ENCODE results near the gene CD22. TPM values are rescaled to one million over a fixed set of nuclear protein-coding genes. Genes with fewer than 3 reads are reported as not detected.

CD22 gene
- total and polyA plus RNA-seq, 2 of the 13 experiments (the other 11 are each of a cell fraction or from before 2014, with no cell fraction given), result 0.71 to 1.7 TPM

GRCh38 chr19:35379992-35380391 lies 51.0 kb downstream of the CD22 start (continued):
- no peak for TF ChIP-seq JDP2 (CRISPR knock-in tag; IDR thresholded peaks at IDR 0.05; ENCODE audit: borderline replicate concordance)
- TF ChIP-seq ZNF678 (CRISPR knock-in tag; IDR thresholded peaks at IDR 0.05), result no peak
- TF ChIP-seq NFATC3 (CRISPR knock-in tag; IDR thresholded peaks at IDR 0.05), result no peak
- 0 out of 2 replicates have a peak, but pooled peaks have one; percentile 12 for TF ChIP-seq ZNF124 (CRISPR knock-in tag; IDR thresholded peaks at IDR 0.05)
- 0 out of 2 replicates have a peak, but pooled peaks have one; percentile 21 for TF ChIP-seq ZMAT3 (CRISPR knock-in tag; conservative IDR thresholded peaks at IDR 0.05)
- TF ChIP-seq CREBL2 (CRISPR knock-in tag; IDR thresholded peaks at IDR 0.05; ENCODE audit: borderline replicate concordance), result no peak
- no peak for TF ChIP-seq ZNF7 (CRISPR knock-in tag; IDR thresholded peaks at IDR 0.05)
- TF ChIP-seq THAP11 (CRISPR knock-in tag; IDR thresholded peaks at IDR 0.05), result no peak
- TF ChIP-seq TCF7 (IDR thresholded peaks at IDR 0.05; ENCODE audit: low read depth), result no peak
- no peak for TF ChIP-seq ZNF720 (CRISPR knock-in tag; IDR thresholded peaks at IDR 0.05)
- TF ChIP-seq IKZF5 (CRISPR knock-in tag; IDR thresholded peaks at IDR 0.05), result no peak
- TF ChIP-seq ZNF503 (CRISPR knock-in tag; IDR thresholded peaks at IDR 0.05), result no peak
- 0 out of 2 replicates have a peak, but pooled peaks have one; percentile 1 for TF ChIP-seq MXD3 (CRISPR knock-in tag; IDR thresholded peaks at IDR 0.05)
- TF ChIP-seq KLF9 (CRISPR knock-in tag; IDR thresholded peaks at IDR 0.05; ENCODE audit: low read depth), result 0 out of 2 replicates have a peak, but pooled peaks have one; percentile 19
- no peak for TF ChIP-seq CENPT (CRISPR knock-in tag; IDR thresholded peaks at IDR 0.05; ENCODE audit: low read depth)
- no peak for TF ChIP-seq ARID3A (IDR thresholded peaks at IDR 0.05; ENCODE audit: low read depth, low read length)
- TF ChIP-seq ZNF768 (CRISPR knock-in tag; IDR thresholded peaks at IDR 0.05), result no peak
- TF ChIP-seq HOXA9 (CRISPR knock-in tag; IDR thresholded peaks at IDR 0.05; ENCODE audit: borderline replicate concordance), result peak; percentile 31; the same call in 1 of the 2 replicates
- no peak for TF ChIP-seq MLX (CRISPR knock-in tag; IDR thresholded peaks at IDR 0.05)
- no peak for TF ChIP-seq SMAD3 (CRISPR knock-in tag; IDR thresholded peaks at IDR 0.05)
- no peak for TF ChIP-seq ASH2L (IDR thresholded peaks at IDR 0.05; ENCODE audit: insufficient read length, low read depth, low read length)
- TF ChIP-seq DNMT3B (CRISPR knock-in tag; conservative IDR thresholded peaks at IDR 0.05), result no peak
- no peak for TF ChIP-seq PHF21A (CRISPR knock-in tag; IDR thresholded peaks at IDR 0.05)
- no peak for TF ChIP-seq ZNF562 (CRISPR knock-in tag; IDR thresholded peaks at IDR 0.05; ENCODE audit: borderline replicate concordance)
- TF ChIP-seq CHD4 (IDR thresholded peaks at IDR 0.05; ENCODE audit: borderline replicate concordance, low read length), result peak; percentile 83
- no peak for TF ChIP-seq ETV5 (CRISPR knock-in tag; IDR thresholded peaks at IDR 0.05; ENCODE audit: borderline replicate concordance)
- TF ChIP-seq CREB1 (IDR thresholded peaks at IDR 0.05), result no peak
- TF ChIP-seq CREB1 (CRISPR knock-in tag; IDR thresholded peaks at IDR 0.05), result no peak

All from HepG2 (cell line).